NB4 (cell line): ENCODE data around the gene SLC29A3.

Experiments used
- MYC ChIP-seq: IDR thresholded peaks from 2 replicates; pipeline ENCODE4 v1.6.1; 2011; ENCODE audit warnings: low read depth, low read length
- POLR2A ChIP-seq: IDR thresholded peaks from 2 replicates; pipeline ENCODE4 v1.6.1; 2011; ENCODE audit warnings: mild to moderate bottlenecking; ENCODE audit not compliant: insufficient read length; ENCODE audit errors: extremely low read depth
- TF ChIP-seq, protein P1 (sequence below): IDR thresholded peaks from one replicate; pipeline ENCODE4 v1.5.1; 2012; ENCODE audit warnings: low read depth, low read length
- TF ChIP-seq, protein P2 (sequence below): IDR thresholded peaks from 2 replicates; pipeline ENCODE4 v1.6.1; 2011; ENCODE audit warnings: low read depth, low read length

DNA sequence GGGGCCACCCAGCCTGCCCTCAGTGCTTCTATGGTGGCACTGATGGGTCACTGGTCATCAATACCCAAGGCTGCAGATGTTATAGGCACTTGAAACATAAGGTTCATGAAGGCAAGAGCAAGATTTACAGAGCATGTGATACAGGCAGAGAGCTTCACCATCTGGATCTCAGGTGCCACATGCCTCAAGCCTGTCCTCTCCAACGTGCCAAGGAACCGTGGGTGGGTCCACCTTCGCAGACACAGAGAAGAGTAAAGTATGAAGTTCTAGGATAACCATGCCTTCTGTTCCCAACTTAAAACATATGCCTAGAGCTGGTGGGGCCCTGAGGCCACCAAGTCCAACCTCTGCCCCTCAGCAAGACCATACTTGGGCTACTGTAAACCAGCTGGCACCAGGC lies 51.0 kb downstream of the SLC29A3 start:
- no peak for TF ChIP-seq POLR2A
- TF ChIP-seq, protein P1, sequence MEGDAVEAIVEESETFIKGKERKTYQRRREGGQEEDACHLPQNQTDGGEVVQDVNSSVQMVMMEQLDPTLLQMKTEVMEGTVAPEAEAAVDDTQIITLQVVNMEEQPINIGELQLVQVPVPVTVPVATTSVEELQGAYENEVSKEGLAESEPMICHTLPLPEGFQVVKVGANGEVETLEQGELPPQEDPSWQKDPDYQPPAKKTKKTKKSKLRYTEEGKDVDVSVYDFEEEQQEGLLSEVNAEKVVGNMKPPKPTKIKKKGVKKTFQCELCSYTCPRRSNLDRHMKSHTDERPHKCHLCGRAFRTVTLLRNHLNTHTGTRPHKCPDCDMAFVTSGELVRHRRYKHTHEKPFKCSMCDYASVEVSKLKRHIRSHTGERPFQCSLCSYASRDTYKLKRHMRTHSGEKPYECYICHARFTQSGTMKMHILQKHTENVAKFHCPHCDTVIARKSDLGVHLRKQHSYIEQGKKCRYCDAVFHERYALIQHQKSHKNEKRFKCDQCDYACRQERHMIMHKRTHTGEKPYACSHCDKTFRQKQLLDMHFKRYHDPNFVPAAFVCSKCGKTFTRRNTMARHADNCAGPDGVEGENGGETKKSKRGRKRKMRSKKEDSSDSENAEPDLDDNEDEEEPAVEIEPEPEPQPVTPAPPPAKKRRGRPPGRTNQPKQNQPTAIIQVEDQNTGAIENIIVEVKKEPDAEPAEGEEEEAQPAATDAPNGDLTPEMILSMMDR = no peak
- TF ChIP-seq, protein P2, sequence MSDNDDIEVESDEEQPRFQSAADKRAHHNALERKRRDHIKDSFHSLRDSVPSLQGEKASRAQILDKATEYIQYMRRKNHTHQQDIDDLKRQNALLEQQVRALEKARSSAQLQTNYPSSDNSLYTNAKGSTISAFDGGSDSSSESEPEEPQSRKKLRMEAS = no peak
- TF ChIP-seq MYC = no peak
